Measurements from ENCODE around the gene EPHX1.
A peak's percentile ranks its signal among the peaks of the same experiment; 100 is the strongest.

The EPHX1 gene

DNA sequence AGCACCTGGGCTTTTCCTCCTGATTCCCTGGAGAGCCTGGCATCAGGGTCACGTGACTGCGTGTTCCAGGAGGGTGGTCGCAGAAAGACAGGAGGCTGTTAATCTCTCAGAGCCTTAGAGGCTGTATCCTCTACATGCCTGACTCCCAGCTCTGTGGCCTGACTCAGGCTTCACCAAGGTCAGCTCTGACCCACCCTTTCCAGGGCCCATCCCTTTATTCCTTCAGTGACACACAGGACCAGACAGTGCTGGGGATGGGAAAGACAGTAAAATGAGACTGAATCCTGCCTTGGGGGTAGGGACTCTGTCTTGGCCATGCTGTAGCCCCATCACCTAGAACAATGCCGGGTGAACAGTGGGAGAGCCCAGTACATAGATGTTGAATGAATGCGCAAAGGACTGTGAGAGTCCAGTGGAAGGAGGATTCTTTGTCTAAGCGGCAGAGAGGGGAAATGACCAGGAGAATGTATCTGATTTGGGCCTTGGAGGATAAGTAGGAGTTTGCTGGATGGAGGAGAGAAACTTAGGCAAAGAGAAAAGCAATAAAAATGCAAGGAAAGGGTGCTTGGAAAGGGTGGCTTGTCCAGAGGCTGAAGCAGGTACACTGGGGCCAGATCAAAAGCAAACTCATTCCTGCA, 33.0 kb downstream of the EPHX1 start:
- TF ChIP-seq, protein P1, sequence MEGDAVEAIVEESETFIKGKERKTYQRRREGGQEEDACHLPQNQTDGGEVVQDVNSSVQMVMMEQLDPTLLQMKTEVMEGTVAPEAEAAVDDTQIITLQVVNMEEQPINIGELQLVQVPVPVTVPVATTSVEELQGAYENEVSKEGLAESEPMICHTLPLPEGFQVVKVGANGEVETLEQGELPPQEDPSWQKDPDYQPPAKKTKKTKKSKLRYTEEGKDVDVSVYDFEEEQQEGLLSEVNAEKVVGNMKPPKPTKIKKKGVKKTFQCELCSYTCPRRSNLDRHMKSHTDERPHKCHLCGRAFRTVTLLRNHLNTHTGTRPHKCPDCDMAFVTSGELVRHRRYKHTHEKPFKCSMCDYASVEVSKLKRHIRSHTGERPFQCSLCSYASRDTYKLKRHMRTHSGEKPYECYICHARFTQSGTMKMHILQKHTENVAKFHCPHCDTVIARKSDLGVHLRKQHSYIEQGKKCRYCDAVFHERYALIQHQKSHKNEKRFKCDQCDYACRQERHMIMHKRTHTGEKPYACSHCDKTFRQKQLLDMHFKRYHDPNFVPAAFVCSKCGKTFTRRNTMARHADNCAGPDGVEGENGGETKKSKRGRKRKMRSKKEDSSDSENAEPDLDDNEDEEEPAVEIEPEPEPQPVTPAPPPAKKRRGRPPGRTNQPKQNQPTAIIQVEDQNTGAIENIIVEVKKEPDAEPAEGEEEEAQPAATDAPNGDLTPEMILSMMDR (IDR thresholded peaks at IDR 0.05), result no peak

DNA sequence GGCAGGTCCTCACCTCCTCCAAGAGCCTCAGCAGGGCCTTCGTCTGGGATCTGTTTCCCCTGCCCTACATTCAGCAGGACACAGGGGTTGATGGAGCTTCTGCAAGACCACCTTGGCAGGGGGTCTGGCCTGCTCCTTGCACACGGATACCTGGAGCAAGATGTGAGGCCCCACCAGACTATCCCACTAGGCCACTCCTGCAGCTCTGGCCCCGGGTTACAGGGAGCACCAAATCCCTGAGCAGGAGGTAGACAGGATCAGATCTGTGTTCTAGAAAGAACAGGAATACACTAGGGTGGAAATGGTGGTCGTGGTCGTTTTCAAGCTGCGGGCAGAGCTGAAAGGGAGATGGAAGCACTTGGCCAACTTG, 33.5 kb downstream of the EPHX1 start:
- TF ChIP-seq, protein P1 (IDR thresholded peaks at IDR 0.05), result no peak

DNA sequence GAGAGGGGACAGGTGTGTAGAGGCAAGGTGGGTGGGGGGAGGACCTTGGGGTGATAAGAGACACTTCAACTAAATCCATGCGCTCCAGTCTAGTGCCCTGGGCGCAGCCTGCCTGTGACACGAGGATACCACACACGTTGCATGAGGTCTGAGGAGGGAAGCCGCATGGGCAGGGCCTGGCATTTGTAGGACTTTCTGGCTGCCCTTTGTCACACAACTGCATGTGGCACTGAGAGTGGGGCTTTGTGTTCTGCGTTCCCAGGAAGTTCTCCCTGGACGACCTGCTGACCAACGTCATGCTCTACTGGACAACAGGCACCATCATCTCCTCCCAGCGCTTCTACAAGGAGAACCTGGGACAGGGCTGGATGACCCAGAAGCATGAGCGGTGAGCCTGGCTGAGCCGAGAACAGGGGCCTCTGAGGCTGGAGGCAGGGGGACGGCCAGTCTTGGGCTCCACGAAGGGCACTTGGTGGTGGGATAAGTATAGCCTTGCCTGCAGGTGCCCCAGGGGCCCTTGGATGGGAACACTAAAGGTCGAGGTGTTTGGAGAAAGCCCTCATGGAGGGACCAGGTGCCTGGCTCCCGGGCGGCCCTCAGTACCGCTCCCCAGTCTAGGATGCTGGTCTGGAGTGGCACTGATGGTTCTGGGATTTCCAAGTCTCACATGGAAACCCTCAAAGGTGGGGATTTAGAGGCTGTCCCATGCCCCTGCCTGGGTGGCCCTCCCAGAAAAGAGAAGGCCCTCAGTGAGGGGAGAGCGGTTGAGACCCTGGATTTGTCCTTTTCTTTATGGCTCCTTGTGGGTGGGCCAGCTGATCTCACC, 34.5 kb downstream of the EPHX1 start:
- TF ChIP-seq, protein P1 (IDR thresholded peaks at IDR 0.05), result no peak

DNA sequence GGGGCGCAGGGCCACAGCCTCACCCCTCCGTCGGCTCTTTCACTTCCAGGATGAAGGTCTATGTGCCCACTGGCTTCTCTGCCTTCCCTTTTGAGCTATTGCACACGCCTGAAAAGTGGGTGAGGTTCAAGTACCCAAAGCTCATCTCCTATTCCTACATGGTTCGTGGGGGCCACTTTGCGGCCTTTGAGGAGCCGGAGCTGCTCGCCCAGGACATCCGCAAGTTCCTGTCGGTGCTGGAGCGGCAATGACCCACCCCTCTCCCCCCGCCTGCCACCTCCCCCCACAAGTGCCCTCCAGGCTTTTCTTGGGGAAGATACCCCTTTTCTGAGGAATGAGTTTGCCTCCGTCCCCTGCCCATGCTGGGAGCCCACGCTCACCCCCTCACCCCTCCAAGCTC, 35.2 kb downstream of the EPHX1 start:
- TF ChIP-seq, protein P1 (IDR thresholded peaks at IDR 0.05), result no peak

DNA sequence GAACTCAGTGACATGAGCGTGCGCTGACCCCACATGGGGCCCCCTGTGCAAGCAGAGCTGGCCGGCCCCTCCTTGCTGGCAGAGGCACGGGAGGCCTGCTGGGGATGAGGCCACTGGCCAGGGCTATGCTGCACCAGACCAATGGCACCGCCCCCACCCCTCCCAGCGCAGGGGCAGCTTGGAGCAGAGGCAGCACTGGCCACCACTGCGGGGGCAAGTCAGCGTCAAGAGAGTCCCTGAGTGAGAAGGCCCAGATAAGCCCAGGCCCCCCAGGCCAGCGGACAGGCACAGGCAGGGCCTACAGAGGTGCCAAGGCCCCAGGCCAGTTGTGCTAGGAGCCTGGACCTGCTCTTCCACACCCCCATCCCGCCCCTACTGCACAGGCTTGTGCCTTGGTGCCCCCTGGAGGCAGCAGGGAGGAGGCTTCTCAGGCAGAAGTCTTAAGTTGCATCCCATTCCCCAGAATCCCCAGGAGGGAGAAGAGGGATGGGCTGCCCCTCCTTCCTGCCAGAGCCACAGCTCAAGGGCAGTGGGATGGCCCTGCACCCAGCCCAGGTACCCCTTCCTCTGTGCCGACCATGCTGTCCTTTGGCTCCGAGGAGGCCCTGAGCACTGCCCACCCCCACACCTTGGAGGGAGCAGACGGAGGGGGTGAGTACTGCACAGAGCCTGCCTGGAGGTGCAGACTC, 35.8 kb downstream of the EPHX1 start:
- TF ChIP-seq, protein P1 (IDR thresholded peaks at IDR 0.05), result peak; percentile 84

DNA sequence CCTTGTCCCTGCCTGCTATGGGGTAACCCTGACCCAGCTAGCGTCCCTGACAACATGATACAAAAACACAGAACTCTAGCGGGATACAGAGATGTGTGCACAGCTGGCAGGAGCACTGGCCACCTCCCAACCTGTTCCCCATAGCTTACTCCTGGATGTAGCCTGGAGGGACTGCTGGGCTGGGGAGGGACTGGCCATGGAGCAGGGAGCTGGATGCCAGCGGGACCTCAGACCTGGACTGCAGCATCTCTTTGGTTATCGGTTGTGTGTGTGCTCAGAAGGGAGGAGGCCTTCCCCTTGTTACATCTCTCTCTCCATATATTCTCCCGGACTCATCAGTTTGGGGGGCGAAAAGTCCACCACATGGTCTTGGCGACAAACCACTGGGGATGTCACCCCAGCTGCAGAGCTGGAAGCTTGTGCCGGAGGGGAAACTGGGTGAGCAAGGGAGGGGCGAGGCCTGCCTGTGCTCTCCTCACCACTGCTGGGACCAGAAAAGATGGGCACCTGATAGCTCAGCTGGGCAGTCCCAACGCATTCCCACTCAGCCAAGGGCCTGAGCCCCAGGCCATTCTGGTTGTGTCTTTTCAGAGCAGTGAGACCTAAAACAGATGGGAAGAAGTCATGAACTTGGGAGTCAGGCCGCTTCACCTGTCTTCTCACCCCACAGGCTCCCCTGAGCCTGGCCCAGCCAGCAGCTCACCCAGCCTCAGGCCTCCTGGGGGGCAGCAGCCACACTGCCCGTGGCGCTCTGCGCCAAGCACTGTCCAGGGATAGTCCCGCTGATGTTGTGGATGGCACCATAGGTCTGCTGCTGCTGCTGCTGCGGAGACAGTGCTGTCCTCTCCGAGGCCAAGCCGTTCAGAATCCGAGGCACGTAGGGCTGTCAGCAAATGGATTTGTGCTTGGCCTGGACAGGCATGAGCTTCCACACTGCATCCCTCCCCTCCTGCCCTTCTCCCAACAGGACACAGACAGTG, 36.7 kb downstream of the EPHX1 start:
- TF ChIP-seq, protein P1 (IDR thresholded peaks at IDR 0.05), result no peak

DNA sequence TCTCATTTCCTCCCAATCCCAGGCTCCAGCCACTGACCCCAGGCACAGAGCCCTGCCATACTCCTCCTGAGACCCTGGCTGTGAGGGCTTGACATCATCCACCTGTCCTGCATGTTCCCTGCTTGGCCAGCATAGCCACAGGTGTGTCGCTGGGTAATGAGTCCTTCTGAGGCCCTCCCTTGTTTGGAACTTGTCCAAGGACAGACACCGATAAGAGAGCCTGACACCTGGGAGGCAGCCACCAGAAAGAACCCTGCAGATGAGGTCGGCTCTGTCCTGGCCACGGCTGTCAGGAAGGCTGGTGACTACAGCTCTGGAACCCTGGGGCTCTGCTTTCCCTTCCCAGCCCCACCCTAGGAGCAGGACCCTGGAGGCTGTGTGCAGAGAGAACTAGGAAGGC, 37.7 kb downstream of the EPHX1 start:
- TF ChIP-seq, protein P1 (IDR thresholded peaks at IDR 0.05), result no peak

Data from LNCAP (cell line).